Hematopoietic multipotent progenitor cell treated with erythropoietin and hydrocortisone succinate and interleukin-3 and kit ligand, for 6 days (in vitro differentiated cells): Measurements from ENCODE around the gene GDA.

Experiments used
- DNase-seq: peaks from one replicate; pipeline ENCODE4 v3.0.0-alpha.2; 2015

Gene GDA

GRCh38 chr9:72151104-72151503 lies 1.9 kb downstream of the GDA start:
- DNase-seq: no peak

- DNase-seq: no peak
Observed at GRCh38 chr9:72154468-72155285, 5.4 kb downstream of the GDA start.

- no peak for DNase-seq
Observed at GRCh38 chr9:72155301-72155700, 6.1 kb downstream of the GDA start.

- no peak for DNase-seq
Observed at GRCh38 chr9:72156586-72156985, 7.3 kb downstream of the GDA start.

- DNase-seq: no peak
Observed at GRCh38 chr9:72158680-72159079, 9.4 kb downstream of the GDA start.

- DNase-seq: no peak
Observed at GRCh38 chr9:72160446-72161123, 11.3 kb downstream of the GDA start.

GRCh38 chr9:72165326-72165725 lies 16.1 kb downstream of the GDA start:
- DNase-seq: no peak

- no peak for DNase-seq
Observed at GRCh38 chr9:72165821-72166547, 16.7 kb downstream of the GDA start.

- DNase-seq: no peak
Observed at GRCh38 chr9:72168075-72168474, 18.8 kb downstream of the GDA start.

GRCh38 chr9:72169178-72169577 lies 19.9 kb downstream of the GDA start:
- no peak for DNase-seq

GRCh38 chr9:72173080-72173479 lies 23.8 kb downstream of the GDA start:
- DNase-seq: no peak

- no peak for DNase-seq
Observed at GRCh38 chr9:72185561-72185960, 36.3 kb downstream of the GDA start.

- DNase-seq: no peak
Observed at GRCh38 chr9:72187121-72187695, 38.0 kb downstream of the GDA start.

- DNase-seq: no peak
Observed at GRCh38 chr9:72188232-72188631, 39.0 kb downstream of the GDA start.

- DNase-seq: peak; percentile 24
Observed at GRCh38 chr9:72193478-72193881, 44.2 kb downstream of the GDA start.

- no peak for DNase-seq
Observed at GRCh38 chr9:72199238-72199637, 50.0 kb downstream of the GDA start.

- DNase-seq: no peak
Observed at GRCh38 chr9:72200452-72200851, 51.2 kb downstream of the GDA start.

GRCh38 chr9:72202009-72202408 lies 52.8 kb downstream of the GDA start:
- DNase-seq: no peak

GRCh38 chr9:72203205-72203803 lies 54.1 kb downstream of the GDA start:
- peak; percentile 57 for DNase-seq

GRCh38 chr9:72204062-72204461 lies 54.8 kb downstream of the GDA start:
- no peak for DNase-seq

- DNase-seq: no peak
Observed at GRCh38 chr9:72205513-72205912, 56.3 kb downstream of the GDA start.

- DNase-seq: no peak
Observed at GRCh38 chr9:72207278-72207677, 58.0 kb downstream of the GDA start.

GRCh38 chr9:72210522-72210921 lies 61.3 kb downstream of the GDA start:
- DNase-seq: no peak
